ENCODE measurements around the gene USP36. TPM values are rescaled to one million over a fixed set of nuclear protein-coding genes. Genes with fewer than 3 reads are reported as not detected.

Gene USP36
- total RNA-seq, 1 donor: 30.8 TPM

DNA sequence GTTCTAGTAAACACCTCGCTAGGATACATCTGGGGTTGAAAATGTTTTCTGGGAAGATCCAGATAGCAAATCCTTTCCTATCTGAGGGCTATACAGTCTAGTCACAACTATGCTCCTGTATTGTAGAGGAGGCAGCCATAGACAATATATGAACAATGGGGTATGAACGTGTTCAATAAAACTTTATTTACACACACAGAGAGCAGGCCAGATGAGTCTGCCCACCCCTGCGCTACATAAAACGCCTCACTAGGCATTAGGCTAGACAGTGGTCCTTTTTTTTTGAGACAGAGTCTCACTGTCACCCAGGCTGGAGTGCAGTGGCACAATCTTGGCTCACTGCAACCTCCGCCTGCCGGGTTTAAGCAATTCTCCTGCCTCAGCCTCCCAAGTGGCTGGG, 11.1 kb downstream of the USP36 start:
- Histone ChIP-seq H3K27me3 (ENCODE audit: insufficient read depth, low read length) (no peaks in the 10 kb centered on the region), H3K9me3 (ENCODE audit: low read depth, low read length) (no peaks in the 10 kb centered on the region), H2AFZ (ENCODE audit: low read length) (no peak overlapping the region), H3K79me2 (ENCODE audit: insufficient read depth, low read length) (peaks cover 88% of the 10 kb centered on the region), H3K27ac (ENCODE audit: low read depth, low read length) (peak overlapping the region; percentile 8), H3K4me1 (ENCODE audit: insufficient read depth, low read length) (no peaks in the 10 kb centered on the region), H3K4me2 (ENCODE audit: insufficient read depth, low read length) (no peak overlapping the region), H4K20me1 (ENCODE audit: insufficient read depth, low read length) (peaks cover 27% of the 10 kb centered on the region), H3K36me3 (ENCODE audit: insufficient read depth, low read length) (peaks cover 91% of the 10 kb centered on the region), H3K4me3 (ENCODE audit: insufficient read depth, low read length) (no peak overlapping the region)
- TF ChIP-seq, protein P1, sequence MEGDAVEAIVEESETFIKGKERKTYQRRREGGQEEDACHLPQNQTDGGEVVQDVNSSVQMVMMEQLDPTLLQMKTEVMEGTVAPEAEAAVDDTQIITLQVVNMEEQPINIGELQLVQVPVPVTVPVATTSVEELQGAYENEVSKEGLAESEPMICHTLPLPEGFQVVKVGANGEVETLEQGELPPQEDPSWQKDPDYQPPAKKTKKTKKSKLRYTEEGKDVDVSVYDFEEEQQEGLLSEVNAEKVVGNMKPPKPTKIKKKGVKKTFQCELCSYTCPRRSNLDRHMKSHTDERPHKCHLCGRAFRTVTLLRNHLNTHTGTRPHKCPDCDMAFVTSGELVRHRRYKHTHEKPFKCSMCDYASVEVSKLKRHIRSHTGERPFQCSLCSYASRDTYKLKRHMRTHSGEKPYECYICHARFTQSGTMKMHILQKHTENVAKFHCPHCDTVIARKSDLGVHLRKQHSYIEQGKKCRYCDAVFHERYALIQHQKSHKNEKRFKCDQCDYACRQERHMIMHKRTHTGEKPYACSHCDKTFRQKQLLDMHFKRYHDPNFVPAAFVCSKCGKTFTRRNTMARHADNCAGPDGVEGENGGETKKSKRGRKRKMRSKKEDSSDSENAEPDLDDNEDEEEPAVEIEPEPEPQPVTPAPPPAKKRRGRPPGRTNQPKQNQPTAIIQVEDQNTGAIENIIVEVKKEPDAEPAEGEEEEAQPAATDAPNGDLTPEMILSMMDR (IDR thresholded peaks at IDR 0.05; ENCODE audit: extremely low read depth, low read depth, low read length): no peak
- DNase-seq (ENCODE audit: insufficient read length, low spot score, missing footprints): no peak

DNA sequence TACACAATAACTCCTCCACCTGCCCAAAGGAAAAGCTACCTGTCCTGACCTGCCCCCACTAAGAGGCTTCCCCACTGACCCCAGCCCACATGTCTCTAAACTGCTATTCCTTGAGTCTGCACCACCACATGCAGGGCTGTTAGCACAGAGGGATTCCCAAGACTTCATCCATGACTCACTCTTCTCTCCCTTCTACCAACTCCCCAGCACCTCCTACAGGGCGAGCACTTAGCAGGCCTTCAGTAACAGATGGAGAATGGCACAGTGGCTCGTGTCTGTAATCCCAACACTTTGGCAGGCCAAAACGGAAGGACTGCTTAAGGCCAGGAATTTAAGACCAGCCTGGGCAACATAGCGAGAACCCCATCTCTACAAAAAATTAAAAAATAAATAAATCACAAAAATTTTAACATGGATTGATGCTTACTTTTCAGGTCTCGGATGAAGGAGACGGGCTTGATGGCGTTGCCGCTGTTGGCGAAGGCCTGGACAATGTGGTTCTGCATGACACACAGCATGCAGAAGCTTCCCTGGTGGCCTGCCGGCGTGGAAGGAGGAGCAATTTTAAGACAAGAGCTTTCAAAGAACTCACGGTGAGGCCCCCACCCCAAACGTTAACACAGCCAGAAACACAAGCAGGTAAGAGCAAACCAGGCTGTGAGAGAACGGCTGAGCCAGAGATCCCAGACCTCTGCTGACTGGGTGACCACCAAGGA, 12.0 kb downstream of the USP36 start:
- no peaks in the 10 kb centered on the region for H3K27me3 ChIP-seq (ENCODE audit: insufficient read depth, low read length)
- peaks cover 88% of the 10 kb centered on the region for H3K79me2 ChIP-seq (ENCODE audit: insufficient read depth, low read length)
- no peaks in the 10 kb centered on the region for H3K4me1 ChIP-seq (ENCODE audit: insufficient read depth, low read length)
- peak; percentile 94 for DNase-seq (ENCODE audit: insufficient read length, low spot score, missing footprints)
- H3K4me2 ChIP-seq (ENCODE audit: insufficient read depth, low read length): no peak overlapping the region
- H3K36me3 ChIP-seq (ENCODE audit: insufficient read depth, low read length): peaks cover 83% of the 10 kb centered on the region
- TF ChIP-seq, protein P1 (IDR thresholded peaks at IDR 0.05; ENCODE audit: extremely low read depth, low read depth, low read length): peak; percentile 68
- peaks cover 27% of the 10 kb centered on the region for H4K20me1 ChIP-seq (ENCODE audit: insufficient read depth, low read length)
- no peak overlapping the region for H2AFZ ChIP-seq (ENCODE audit: low read length)
- H3K9me3 ChIP-seq (ENCODE audit: low read depth, low read length): no peaks in the 10 kb centered on the region
- H3K4me3 ChIP-seq (ENCODE audit: insufficient read depth, low read length): no peak overlapping the region
- peak overlapping the region; percentile 8 for H3K27ac ChIP-seq (ENCODE audit: low read depth, low read length)

DNA sequence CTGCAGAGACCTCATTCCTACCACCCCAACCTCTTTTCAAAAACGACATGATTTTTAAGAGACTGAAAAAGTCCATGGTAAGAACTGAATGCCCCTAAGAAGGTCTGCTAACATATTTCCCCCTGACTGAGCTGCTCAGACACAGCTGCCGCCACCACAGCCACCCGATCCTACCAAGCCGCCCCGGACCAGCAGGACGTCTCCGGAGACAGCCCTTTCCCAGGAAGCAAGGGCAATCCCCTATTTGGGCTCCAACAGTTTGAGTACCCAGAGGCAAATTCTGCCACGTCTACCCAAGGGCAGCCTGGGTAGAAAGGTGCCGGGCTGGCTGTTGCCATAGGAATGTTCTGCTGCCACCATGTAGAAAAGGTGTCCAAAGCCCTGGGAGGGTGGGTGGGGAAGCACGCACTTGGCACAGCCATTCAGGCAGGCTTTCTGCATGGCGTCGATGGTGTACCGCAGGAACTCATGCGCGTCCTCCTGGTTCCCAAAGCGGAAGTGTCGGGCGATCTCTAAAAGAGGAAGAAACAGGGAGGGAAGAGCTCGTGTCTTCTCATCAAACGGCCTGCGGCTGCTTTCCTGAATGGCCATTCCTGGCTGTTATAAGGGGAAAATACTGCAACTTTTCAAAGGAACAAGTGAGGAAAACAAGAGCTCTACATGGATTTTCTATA, 13.6 kb downstream of the USP36 start:
- Histone ChIP-seq H3K4me2 (ENCODE audit: insufficient read depth, low read length) (no peak overlapping the region), H3K79me2 (ENCODE audit: insufficient read depth, low read length) (peaks cover 79% of the 10 kb centered on the region), H3K27ac (ENCODE audit: low read depth, low read length) (no peak overlapping the region), H3K36me3 (ENCODE audit: insufficient read depth, low read length) (peaks cover 71% of the 10 kb centered on the region), H3K4me3 (ENCODE audit: insufficient read depth, low read length) (no peak overlapping the region), H4K20me1 (ENCODE audit: insufficient read depth, low read length) (peaks cover 32% of the 10 kb centered on the region), H2AFZ (ENCODE audit: low read length) (no peak overlapping the region), H3K27me3 (ENCODE audit: insufficient read depth, low read length) (no peaks in the 10 kb centered on the region), H3K9me3 (ENCODE audit: low read depth, low read length) (no peaks in the 10 kb centered on the region), H3K4me1 (ENCODE audit: insufficient read depth, low read length) (peaks cover 12% of the 10 kb centered on the region)
- TF ChIP-seq, protein P1 (IDR thresholded peaks at IDR 0.05; ENCODE audit: extremely low read depth, low read depth, low read length): no peak
- DNase-seq (ENCODE audit: insufficient read length, low spot score, missing footprints): peak; percentile 48

- Histone ChIP-seq H3K4me3 (ENCODE audit: insufficient read depth, low read length) (no peak overlapping the region), H3K9me3 (ENCODE audit: low read depth, low read length) (no peaks in the 10 kb centered on the region), H3K4me1 (ENCODE audit: insufficient read depth, low read length) (peaks cover 14% of the 10 kb centered on the region), H4K20me1 (ENCODE audit: insufficient read depth, low read length) (peaks cover 32% of the 10 kb centered on the region), H3K27ac (ENCODE audit: low read depth, low read length) (no peak overlapping the region), H3K36me3 (ENCODE audit: insufficient read depth, low read length) (peaks cover 71% of the 10 kb centered on the region), H3K27me3 (ENCODE audit: insufficient read depth, low read length) (no peaks in the 10 kb centered on the region), H3K4me2 (ENCODE audit: insufficient read depth, low read length) (no peak overlapping the region), H3K79me2 (ENCODE audit: insufficient read depth, low read length) (peaks cover 77% of the 10 kb centered on the region), H2AFZ (ENCODE audit: low read length) (no peak overlapping the region)
- TF ChIP-seq, protein P1 (IDR thresholded peaks at IDR 0.05; ENCODE audit: extremely low read depth, low read depth, low read length): no peak
- DNase-seq (ENCODE audit: insufficient read length, low spot score, missing footprints): peak; percentile 44
These were observed 14.2 kb downstream of the USP36 start for GRCh38 chr17:78826421-78826820.
